Measurements from ENCODE around the gene RAPGEF4.

RAPGEF4 gene

GRCh38 chr2:172723286-172723685, 12.4 kb upstream of the RAPGEF4 start:
- Histone ChIP-seq H3K79me1 (ENCODE audit: low read depth, low read length) (no peaks in the 10 kb centered on the region), H3K9ac (ENCODE audit: low read depth, low read length, poor library complexity) (no peak overlapping the region), H3K4me3 (ENCODE audit: low read length in 2 of 2) (no peak overlapping the region), H3K23ac (ENCODE audit: low read depth, low read length, poor library complexity) (no peak overlapping the region), H3K27ac (replicated peaks; ENCODE audit: low read length) (no peak overlapping the region), H2AK5ac (ENCODE audit: low read depth, low read length) (no peak overlapping the region), H3K4me1 (ENCODE audit: control insufficient read depth in 2 of 2, insufficient read depth in 1 of 2, low read depth in 1 of 2, low read length in 2 of 2) (peaks cover 0 to 10% of the 10 kb centered on the region in 2 donors), H4K91ac (ENCODE audit: low read depth, low read length, poor library complexity) (no peak overlapping the region), H3K18ac (ENCODE audit: low read length) (no peak overlapping the region), H2BK15ac (ENCODE audit: low read length) (no peak overlapping the region), H4K8ac (ENCODE audit: low read depth, low read length) (no peak overlapping the region), H3K27me3 (ENCODE audit: control insufficient read depth in 3 of 3, insufficient read depth in 3 of 3, low read depth in 1 of 3, low read length in 3 of 3) (no peaks in the 10 kb centered on the region), H2BK5ac (ENCODE audit: low read length) (no peak overlapping the region), H3K4me2 (ENCODE audit: insufficient read depth, low read length, poor library complexity, severe bottlenecking) (no peak overlapping the region), H2BK12ac (ENCODE audit: low read length) (no peak overlapping the region), H2AFZ (ENCODE audit: low read length) (no peak overlapping the region), H2BK120ac (ENCODE audit: low read depth, low read length) (no peak overlapping the region), H3K9me3 (replicated peaks in 1 of 2; ENCODE audit: control insufficient read depth in 2 of 2, insufficient read depth in 1 of 2, low read depth in 1 of 2, low read length in 2 of 2) (peaks cover 0 to 1% of the 10 kb centered on the region in 2 donors), H3K14ac (ENCODE audit: low read length) (no peak overlapping the region), H3K36me3 (replicated peaks in 1 of 2; ENCODE audit: control insufficient read depth in 2 of 2, insufficient read depth in 2 of 2, low read length in 2 of 2) (no peaks in the 10 kb centered on the region), H3K4ac (ENCODE audit: low read length) (no peak overlapping the region)
- no peak for DNase-seq (ENCODE audit: low spot score)

GRCh38 chr2:172724724-172725123, 10.9 kb upstream of the RAPGEF4 start:
- Histone ChIP-seq H2AFZ (ENCODE audit: low read length) (no peak overlapping the region), H3K9me3 (replicated peaks in 1 of 2; ENCODE audit: control insufficient read depth in 2 of 2, insufficient read depth in 1 of 2, low read depth in 1 of 2, low read length in 2 of 2) (peaks cover 0 to 1% of the 10 kb centered on the region in 2 donors), H3K23ac (ENCODE audit: low read depth, low read length, poor library complexity) (no peak overlapping the region), H3K4me3 (ENCODE audit: low read length in 2 of 2) (no peak overlapping the region), H3K36me3 (replicated peaks in 1 of 2; ENCODE audit: control insufficient read depth in 2 of 2, insufficient read depth in 2 of 2, low read length in 2 of 2) (no peaks in the 10 kb centered on the region), H3K4me1 (ENCODE audit: control insufficient read depth in 2 of 2, insufficient read depth in 1 of 2, low read depth in 1 of 2, low read length in 2 of 2) (peaks cover 0 to 10% of the 10 kb centered on the region in 2 donors), H3K27me3 (ENCODE audit: control insufficient read depth in 3 of 3, insufficient read depth in 3 of 3, low read depth in 1 of 3, low read length in 3 of 3) (no peaks in the 10 kb centered on the region), H3K79me1 (ENCODE audit: low read depth, low read length) (no peaks in the 10 kb centered on the region), H2BK12ac (ENCODE audit: low read length) (no peak overlapping the region), H4K91ac (ENCODE audit: low read depth, low read length, poor library complexity) (no peak overlapping the region), H3K27ac (replicated peaks; ENCODE audit: low read length) (no peak overlapping the region), H3K4me2 (ENCODE audit: insufficient read depth, low read length, poor library complexity, severe bottlenecking) (no peak overlapping the region), H3K4ac (ENCODE audit: low read length) (no peak overlapping the region), H2AK5ac (ENCODE audit: low read depth, low read length) (no peak overlapping the region), H4K8ac (ENCODE audit: low read depth, low read length) (no peak overlapping the region), H3K14ac (ENCODE audit: low read length) (no peak overlapping the region), H2BK120ac (ENCODE audit: low read depth, low read length) (no peak overlapping the region), H2BK15ac (ENCODE audit: low read length) (no peak overlapping the region), H2BK5ac (ENCODE audit: low read length) (no peak overlapping the region), H3K9ac (ENCODE audit: low read depth, low read length, poor library complexity) (no peak overlapping the region), H3K18ac (ENCODE audit: low read length) (no peak overlapping the region)
- no CpG with 5 or more reads among the region's 4 CpGs for WGBS, 2 donors (ENCODE audit: extremely low coverage in 2 of 2, insufficient read length in 2 of 2, insufficient replicate concordance in 1 of 2)
- no peak for DNase-seq (ENCODE audit: low spot score)

- H3K9ac ChIP-seq (ENCODE audit: low read depth, low read length, poor library complexity) = no peak overlapping the region
- H3K27ac ChIP-seq (replicated peaks; ENCODE audit: low read length) = no peak overlapping the region
- DNase-seq (ENCODE audit: low spot score) = no peak
- H2BK5ac ChIP-seq (ENCODE audit: low read length) = no peak overlapping the region
- no peaks in the 10 kb centered on the region for H3K36me3 ChIP-seq (replicated peaks in 1 of 2; ENCODE audit: control insufficient read depth in 2 of 2, insufficient read depth in 2 of 2, low read length in 2 of 2)
- no peak overlapping the region for H2AK5ac ChIP-seq (ENCODE audit: low read depth, low read length)
- no peak overlapping the region for H3K4ac ChIP-seq (ENCODE audit: low read length)
- peaks cover 0 to 1% of the 10 kb centered on the region in 2 donors for H3K9me3 ChIP-seq (replicated peaks in 1 of 2; ENCODE audit: control insufficient read depth in 2 of 2, insufficient read depth in 1 of 2, low read depth in 1 of 2, low read length in 2 of 2)
- no peak overlapping the region for H3K14ac ChIP-seq (ENCODE audit: low read length)
- H2BK15ac ChIP-seq (ENCODE audit: low read length) = no peak overlapping the region
- H3K18ac ChIP-seq (ENCODE audit: low read length) = no peak overlapping the region
- H3K23ac ChIP-seq (ENCODE audit: low read depth, low read length, poor library complexity) = no peak overlapping the region
- H2BK120ac ChIP-seq (ENCODE audit: low read depth, low read length) = no peak overlapping the region
- WGBS, 2 donors (ENCODE audit: extremely low coverage in 2 of 2, insufficient read length in 2 of 2, insufficient replicate concordance in 1 of 2) = no CpG with 5 or more reads among the region's 2 CpGs
- peaks cover 0 to 10% of the 10 kb centered on the region in 2 donors for H3K4me1 ChIP-seq (ENCODE audit: control insufficient read depth in 2 of 2, insufficient read depth in 1 of 2, low read depth in 1 of 2, low read length in 2 of 2)
- no peak overlapping the region for H2AFZ ChIP-seq (ENCODE audit: low read length)
- no peaks in the 10 kb centered on the region for H3K79me1 ChIP-seq (ENCODE audit: low read depth, low read length)
- no peak overlapping the region for H3K4me2 ChIP-seq (ENCODE audit: insufficient read depth, low read length, poor library complexity, severe bottlenecking)
- H4K8ac ChIP-seq (ENCODE audit: low read depth, low read length) = no peak overlapping the region
- no peak overlapping the region for H4K91ac ChIP-seq (ENCODE audit: low read depth, low read length, poor library complexity)
- H3K27me3 ChIP-seq (ENCODE audit: control insufficient read depth in 3 of 3, insufficient read depth in 3 of 3, low read depth in 1 of 3, low read length in 3 of 3) = no peaks in the 10 kb centered on the region
- no peak overlapping the region for H2BK12ac ChIP-seq (ENCODE audit: low read length)
- H3K4me3 ChIP-seq (ENCODE audit: low read length in 2 of 2) = no peak overlapping the region
Observed at GRCh38 chr2:172725284-172725683, 10.4 kb upstream of the RAPGEF4 start.

GRCh38 chr2:172725746-172726145, 9.9 kb upstream of the RAPGEF4 start:
- no peak overlapping the region for H4K8ac ChIP-seq (ENCODE audit: low read depth, low read length)
- no peak overlapping the region for H3K14ac ChIP-seq (ENCODE audit: low read length)
- H2BK120ac ChIP-seq (ENCODE audit: low read depth, low read length) = no peak overlapping the region
- H3K79me1 ChIP-seq (ENCODE audit: low read depth, low read length) = no peaks in the 10 kb centered on the region
- no peak overlapping the region for H2BK15ac ChIP-seq (ENCODE audit: low read length)
- H3K4me3 ChIP-seq (ENCODE audit: low read length in 2 of 2) = no peak overlapping the region
- no peak overlapping the region for H3K27ac ChIP-seq (replicated peaks; ENCODE audit: low read length)
- H3K4me1 ChIP-seq (ENCODE audit: control insufficient read depth in 2 of 2, insufficient read depth in 1 of 2, low read depth in 1 of 2, low read length in 2 of 2) = peaks cover 0 to 10% of the 10 kb centered on the region in 2 donors
- no peak overlapping the region for H2AK5ac ChIP-seq (ENCODE audit: low read depth, low read length)
- no peak overlapping the region for H2BK5ac ChIP-seq (ENCODE audit: low read length)
- H3K23ac ChIP-seq (ENCODE audit: low read depth, low read length, poor library complexity) = no peak overlapping the region
- H3K4ac ChIP-seq (ENCODE audit: low read length) = no peak overlapping the region
- H3K18ac ChIP-seq (ENCODE audit: low read length) = no peak overlapping the region
- H3K27me3 ChIP-seq (ENCODE audit: control insufficient read depth in 3 of 3, insufficient read depth in 3 of 3, low read depth in 1 of 3, low read length in 3 of 3) = no peaks in the 10 kb centered on the region
- no peaks in the 10 kb centered on the region for H3K36me3 ChIP-seq (replicated peaks in 1 of 2; ENCODE audit: control insufficient read depth in 2 of 2, insufficient read depth in 2 of 2, low read length in 2 of 2)
- H2AFZ ChIP-seq (ENCODE audit: low read length) = peak overlapping the region; percentile 81
- no CpG with 5 or more reads among the region's 3 CpGs for WGBS, 2 donors (ENCODE audit: extremely low coverage in 2 of 2, insufficient read length in 2 of 2, insufficient replicate concordance in 1 of 2)
- H3K9ac ChIP-seq (ENCODE audit: low read depth, low read length, poor library complexity) = no peak overlapping the region
- no peak overlapping the region for H2BK12ac ChIP-seq (ENCODE audit: low read length)
- peaks cover 0 to 1% of the 10 kb centered on the region in 2 donors for H3K9me3 ChIP-seq (replicated peaks in 1 of 2; ENCODE audit: control insufficient read depth in 2 of 2, insufficient read depth in 1 of 2, low read depth in 1 of 2, low read length in 2 of 2)
- H4K91ac ChIP-seq (ENCODE audit: low read depth, low read length, poor library complexity) = no peak overlapping the region
- DNase-seq (ENCODE audit: low spot score) = no peak
- no peak overlapping the region for H3K4me2 ChIP-seq (ENCODE audit: insufficient read depth, low read length, poor library complexity, severe bottlenecking)
